HG02852 (cell line): ENCODE data around the gene SLC25A29.

Source experiments
- ATAC-seq: cut with Tn5 transposase; IDR thresholded peaks from one replicate; pipeline ENCODE4 v1.9.1; 2021; ENCODE audit warnings: mild to moderate bottlenecking, moderate library complexity; ENCODE audit not compliant: unreplicated experiment

The SLC25A29 gene

GRCh38 chr14:100241279-100241678 lies 65.0 kb downstream of the SLC25A29 start:
- ATAC-seq, result no peak
